ENCODE results near the gene PPP1R11. TPM values are rescaled to one million over a fixed set of nuclear protein-coding genes. Genes with fewer than 3 reads are reported as not detected.
A peak's percentile ranks its signal among the peaks of the same experiment; 100 is the strongest.

The PPP1R11 gene
- total and polyA plus RNA-seq, 9 of the 15 experiments (the other 6 are each of a cell fraction or from before 2014, with no cell fraction given), result 17.8 to 94.8 (median 44.6) TPM

DNA sequence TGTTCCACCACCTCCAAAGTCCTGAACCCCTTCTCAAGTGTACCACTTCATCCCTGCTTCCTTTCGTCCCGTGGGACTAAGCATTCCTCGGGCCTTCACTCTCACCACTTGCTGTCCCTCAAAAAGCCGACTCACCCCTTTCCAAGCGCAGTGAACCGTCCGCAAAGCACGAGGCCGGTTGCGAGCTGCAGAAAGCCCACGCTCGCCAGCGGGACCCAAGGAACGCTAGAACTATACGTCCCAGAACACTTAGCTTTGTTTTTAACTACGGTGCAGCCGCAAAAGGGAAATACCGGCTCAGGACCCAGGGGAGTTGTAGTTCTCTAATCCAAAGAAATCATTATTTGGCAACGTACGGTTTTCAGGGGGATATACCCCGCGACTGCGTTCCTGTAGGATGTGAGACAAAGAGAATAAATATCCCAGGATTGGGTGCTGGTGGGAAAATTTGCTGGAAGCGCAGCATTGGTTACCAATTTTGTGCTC lies 6.3 kb upstream of the PPP1R11 start (continued):
- TF ChIP-seq POLR2B (IDR thresholded peaks at IDR 0.05; ENCODE audit: low read depth, partially characterized antibody) (no peak), XRCC4 (IDR thresholded peaks at IDR 0.05; ENCODE audit: extremely low read depth, insufficient read depth, insufficient read length) (no peak), SRF (CRISPR knock-in tag; IDR thresholded peaks at IDR 0.05) (no peak), ETS2 (tag; IDR thresholded peaks at IDR 0.05; ENCODE audit: borderline replicate concordance, poor library complexity, severe bottlenecking) (no peak), GTF2F1 (IDR thresholded peaks at IDR 0.05; ENCODE audit: low read depth, low read length) (no peak), ZNF707 (CRISPR knock-in tag; conservative IDR thresholded peaks at IDR 0.05) (no peak), ZNF408 (CRISPR knock-in tag; IDR thresholded peaks at IDR 0.05; ENCODE audit: low read depth) (no peak), TBL1XR1 (IDR thresholded peaks at IDR 0.05; ENCODE audit: low read length in 2 of 2) (no peak), ELF4 (CRISPR knock-in tag; IDR thresholded peaks at IDR 0.05) (no peak)
- TF ChIP-seq, protein P1, sequence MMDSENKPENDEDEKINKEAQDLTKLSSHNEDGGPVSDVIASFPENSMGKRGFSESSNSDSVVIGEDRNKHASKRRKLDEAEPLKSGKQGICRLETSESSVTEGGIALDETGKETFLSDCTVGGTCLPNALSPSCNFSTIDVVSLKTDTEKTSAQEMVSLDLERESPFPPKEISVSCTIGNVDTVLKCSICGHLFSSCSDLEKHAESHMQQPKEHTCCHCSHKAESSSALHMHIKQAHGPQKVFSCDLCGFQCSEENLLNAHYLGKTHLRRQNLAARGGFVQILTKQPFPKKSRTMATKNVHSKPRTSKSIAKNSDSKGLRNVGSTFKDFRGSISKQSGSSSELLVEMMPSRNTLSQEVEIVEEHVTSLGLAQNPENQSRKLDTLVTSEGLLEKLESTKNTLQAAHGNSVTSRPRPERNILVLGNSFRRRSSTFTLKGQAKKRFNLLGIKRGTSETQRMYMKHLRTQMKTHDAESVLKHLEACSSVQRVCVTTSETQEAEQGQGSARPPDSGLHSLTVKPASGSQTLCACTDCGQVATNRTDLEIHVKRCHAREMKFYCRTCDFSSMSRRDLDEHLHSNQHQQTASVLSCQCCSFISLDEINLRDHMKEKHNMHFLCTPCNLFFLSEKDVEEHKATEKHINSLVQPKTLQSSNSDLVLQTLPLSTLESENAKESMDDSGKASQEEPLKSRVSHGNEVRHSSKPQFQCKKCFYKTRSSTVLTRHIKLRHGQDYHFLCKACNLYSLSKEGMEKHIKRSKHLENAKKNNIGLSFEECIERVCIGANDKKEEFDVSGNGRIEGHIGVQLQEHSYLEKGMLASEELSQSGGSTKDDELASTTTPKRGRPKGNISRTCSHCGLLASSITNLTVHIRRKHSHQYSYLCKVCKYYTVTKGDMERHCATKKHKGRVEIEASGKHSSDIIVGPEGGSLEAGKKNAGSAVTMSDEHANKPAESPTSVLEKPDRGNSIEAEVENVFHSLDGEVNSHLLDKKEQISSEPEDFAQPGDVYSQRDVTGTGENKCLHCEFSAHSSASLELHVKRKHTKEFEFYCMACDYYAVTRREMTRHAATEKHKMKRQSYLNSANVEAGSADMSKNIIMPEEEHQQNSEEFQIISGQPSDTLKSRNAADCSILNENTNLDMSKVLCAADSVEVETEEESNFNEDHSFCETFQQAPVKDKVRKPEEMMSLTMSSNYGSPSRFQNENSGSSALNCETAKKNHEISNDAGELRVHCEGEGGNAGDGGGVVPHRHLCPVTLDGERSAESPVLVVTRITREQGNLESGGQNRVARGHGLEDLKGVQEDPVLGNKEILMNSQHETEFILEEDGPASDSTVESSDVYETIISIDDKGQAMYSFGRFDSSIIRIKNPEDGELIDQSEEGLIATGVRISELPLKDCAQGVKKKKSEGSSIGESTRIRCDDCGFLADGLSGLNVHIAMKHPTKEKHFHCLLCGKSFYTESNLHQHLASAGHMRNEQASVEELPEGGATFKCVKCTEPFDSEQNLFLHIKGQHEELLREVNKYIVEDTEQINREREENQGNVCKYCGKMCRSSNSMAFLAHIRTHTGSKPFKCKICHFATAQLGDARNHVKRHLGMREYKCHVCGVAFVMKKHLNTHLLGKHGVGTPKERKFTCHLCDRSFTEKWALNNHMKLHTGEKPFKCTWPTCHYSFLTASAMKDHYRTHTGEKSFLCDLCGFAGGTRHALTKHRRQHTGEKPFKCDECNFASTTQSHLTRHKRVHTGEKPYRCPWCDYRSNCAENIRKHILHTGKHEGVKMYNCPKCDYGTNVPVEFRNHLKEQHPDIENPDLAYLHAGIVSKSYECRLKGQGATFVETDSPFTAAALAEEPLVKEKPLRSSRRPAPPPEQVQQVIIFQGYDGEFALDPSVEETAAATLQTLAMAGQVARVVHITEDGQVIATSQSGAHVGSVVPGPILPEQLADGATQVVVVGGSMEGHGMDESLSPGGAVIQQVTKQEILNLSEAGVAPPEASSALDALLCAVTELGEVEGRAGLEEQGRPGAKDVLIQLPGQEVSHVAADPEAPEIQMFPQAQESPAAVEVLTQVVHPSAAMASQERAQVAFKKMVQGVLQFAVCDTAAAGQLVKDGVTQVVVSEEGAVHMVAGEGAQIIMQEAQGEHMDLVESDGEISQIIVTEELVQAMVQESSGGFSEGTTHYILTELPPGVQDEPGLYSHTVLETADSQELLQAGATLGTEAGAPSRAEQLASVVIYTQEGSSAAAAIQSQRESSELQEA (IDR thresholded peaks at IDR 0.05; ENCODE audit: low read depth), result no peak
- TF ChIP-seq, protein P2, sequence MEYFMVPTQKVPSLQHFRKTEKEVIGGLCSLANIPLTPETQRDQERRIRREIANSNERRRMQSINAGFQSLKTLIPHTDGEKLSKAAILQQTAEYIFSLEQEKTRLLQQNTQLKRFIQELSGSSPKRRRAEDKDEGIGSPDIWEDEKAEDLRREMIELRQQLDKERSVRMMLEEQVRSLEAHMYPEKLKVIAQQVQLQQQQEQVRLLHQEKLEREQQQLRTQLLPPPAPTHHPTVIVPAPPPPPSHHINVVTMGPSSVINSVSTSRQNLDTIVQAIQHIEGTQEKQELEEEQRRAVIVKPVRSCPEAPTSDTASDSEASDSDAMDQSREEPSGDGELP (CRISPR knock-in tag; IDR thresholded peaks at IDR 0.05; ENCODE audit: borderline replicate concordance), result peak; percentile 3; the same call in 1 of the 2 replicates
- TF ChIP-seq, protein P3, sequence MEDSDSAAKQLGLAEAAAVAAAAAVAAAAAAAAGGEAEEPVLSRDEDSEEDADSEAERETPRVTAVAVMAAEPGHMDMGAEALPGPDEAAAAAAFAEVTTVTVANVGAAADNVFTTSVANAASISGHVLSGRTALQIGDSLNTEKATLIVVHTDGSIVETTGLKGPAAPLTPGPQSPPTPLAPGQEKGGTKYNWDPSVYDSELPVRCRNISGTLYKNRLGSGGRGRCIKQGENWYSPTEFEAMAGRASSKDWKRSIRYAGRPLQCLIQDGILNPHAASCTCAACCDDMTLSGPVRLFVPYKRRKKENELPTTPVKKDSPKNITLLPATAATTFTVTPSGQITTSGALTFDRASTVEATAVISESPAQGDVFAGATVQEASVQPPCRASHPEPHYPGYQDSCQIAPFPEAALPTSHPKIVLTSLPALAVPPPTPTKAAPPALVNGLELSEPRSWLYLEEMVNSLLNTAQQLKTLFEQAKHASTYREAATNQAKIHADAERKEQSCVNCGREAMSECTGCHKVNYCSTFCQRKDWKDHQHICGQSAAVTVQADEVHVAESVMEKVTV (CRISPR knock-in tag; IDR thresholded peaks at IDR 0.05), result no peak
- TF ChIP-seq, protein P4, sequence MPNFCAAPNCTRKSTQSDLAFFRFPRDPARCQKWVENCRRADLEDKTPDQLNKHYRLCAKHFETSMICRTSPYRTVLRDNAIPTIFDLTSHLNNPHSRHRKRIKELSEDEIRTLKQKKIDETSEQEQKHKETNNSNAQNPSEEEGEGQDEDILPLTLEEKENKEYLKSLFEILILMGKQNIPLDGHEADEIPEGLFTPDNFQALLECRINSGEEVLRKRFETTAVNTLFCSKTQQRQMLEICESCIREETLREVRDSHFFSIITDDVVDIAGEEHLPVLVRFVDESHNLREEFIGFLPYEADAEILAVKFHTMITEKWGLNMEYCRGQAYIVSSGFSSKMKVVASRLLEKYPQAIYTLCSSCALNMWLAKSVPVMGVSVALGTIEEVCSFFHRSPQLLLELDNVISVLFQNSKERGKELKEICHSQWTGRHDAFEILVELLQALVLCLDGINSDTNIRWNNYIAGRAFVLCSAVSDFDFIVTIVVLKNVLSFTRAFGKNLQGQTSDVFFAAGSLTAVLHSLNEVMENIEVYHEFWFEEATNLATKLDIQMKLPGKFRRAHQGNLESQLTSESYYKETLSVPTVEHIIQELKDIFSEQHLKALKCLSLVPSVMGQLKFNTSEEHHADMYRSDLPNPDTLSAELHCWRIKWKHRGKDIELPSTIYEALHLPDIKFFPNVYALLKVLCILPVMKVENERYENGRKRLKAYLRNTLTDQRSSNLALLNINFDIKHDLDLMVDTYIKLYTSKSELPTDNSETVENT (CRISPR knock-in tag; IDR thresholded peaks at IDR 0.05), result 0 out of 2 replicates have a peak, but pooled peaks have one; percentile 17
- TF ChIP-seq, protein P5, sequence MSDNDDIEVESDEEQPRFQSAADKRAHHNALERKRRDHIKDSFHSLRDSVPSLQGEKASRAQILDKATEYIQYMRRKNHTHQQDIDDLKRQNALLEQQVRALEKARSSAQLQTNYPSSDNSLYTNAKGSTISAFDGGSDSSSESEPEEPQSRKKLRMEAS (CRISPR knock-in tag; IDR thresholded peaks at IDR 0.05), result peak; percentile 80
